Stimulated activated CD8-positive, alpha-beta memory T cell treated with anti-CD3 and anti-CD28 coated beads, Interleukin-15, amount 100 ng/mL, for 24 hours (primary cell): Measurements from ENCODE around the gene CYB5R3.
"Not testable (repeated sequence)": the region's sequence is repeated elsewhere in the genome, so short reads cannot be mapped to it uniquely, and the experiment has no call there.

Experiments used
- DNase-seq: peaks from one replicate; pipeline ENCODE4 v3.0.0-alpha.2; 2020; ENCODE audit warnings: low read depth

The CYB5R3 gene

GRCh38 chr22:42623301-42623751, 25.9 kb downstream of the CYB5R3 start:
- no peak for DNase-seq

- DNase-seq: no peak
Observed at GRCh38 chr22:42622061-42622710, 27.0 kb downstream of the CYB5R3 start.

GRCh38 chr22:42621505-42622002, 27.6 kb downstream of the CYB5R3 start:
- no peak for DNase-seq

GRCh38 chr22:42620084-42620483, 29.1 kb downstream of the CYB5R3 start:
- DNase-seq: no peak

- no peak for DNase-seq
Observed at GRCh38 chr22:42619261-42620063, 29.7 kb downstream of the CYB5R3 start.

GRCh38 chr22:42617155-42617983, 31.8 kb downstream of the CYB5R3 start:
- DNase-seq: no peak

- DNase-seq: not testable (repeated sequence)
Observed at GRCh38 chr22:42615860-42616175, 33.4 kb downstream of the CYB5R3 start.

- DNase-seq: peak; percentile 57
Observed at GRCh38 chr22:42615092-42615859, 33.9 kb downstream of the CYB5R3 start.

- peak; percentile 98 for DNase-seq
Observed at GRCh38 chr22:42614312-42615091, 34.7 kb downstream of the CYB5R3 start, which contains the start of gene POLDIP3. Gene POLDIP3, minus strand, starts transcription at chr22:42614883. Its CDS starts 26 bp downstream, at chr22:42614857.

- DNase-seq: no peak
Observed at GRCh38 chr22:42613872-42614301, 35.3 kb downstream of the CYB5R3 start.

GRCh38 chr22:42612336-42612735, 36.9 kb downstream of the CYB5R3 start:
- no peak for DNase-seq

GRCh38 chr22:42611051-42611450, 38.1 kb downstream of the CYB5R3 start:
- no peak for DNase-seq

GRCh38 chr22:42610186-42610585, 39.0 kb downstream of the CYB5R3 start:
- DNase-seq: no peak

- no peak for DNase-seq
Observed at GRCh38 chr22:42608823-42609361, 40.3 kb downstream of the CYB5R3 start.

GRCh38 chr22:42608136-42608822, 40.9 kb downstream of the CYB5R3 start:
- no peak for DNase-seq

- not testable (repeated sequence) for DNase-seq
Observed at GRCh38 chr22:42607641-42608040, 41.6 kb downstream of the CYB5R3 start.

- DNase-seq: no peak
Observed at GRCh38 chr22:42604403-42604802, 44.8 kb downstream of the CYB5R3 start.

- DNase-seq: no peak
Observed at GRCh38 chr22:42603427-42603826, 45.8 kb downstream of the CYB5R3 start.

GRCh38 chr22:42602470-42602869, 46.7 kb downstream of the CYB5R3 start:
- no peak for DNase-seq
